ENCODE results near the gene RAVER2.

Gene RAVER2

GRCh38 chr1:64844175-64844574 is 99.3 kb downstream of the RAVER2 start:
- no peak overlapping the region for H3K4me3 ChIP-seq (ENCODE audit: low read length)
- no peak for TF ChIP-seq ZNF274 (IDR thresholded peaks at IDR 0.05; ENCODE audit: low read depth, low read length)

- TF ChIP-seq ZNF274 (IDR thresholded peaks at IDR 0.05; ENCODE audit: low read depth, low read length), result no peak
These were observed 99.7 kb downstream of the RAVER2 start for GRCh38 chr1:64844609-64845008.

GRCh38 chr1:64845831-64846425 is 101.1 kb downstream of the RAVER2 start:
- TF ChIP-seq ZNF274 (IDR thresholded peaks at IDR 0.05; ENCODE audit: low read depth, low read length), result no peak
- H3K4me3 ChIP-seq (ENCODE audit: low read length), result no peak overlapping the region

More at GRCh38 chr1:64844609-64845008, 99.7 kb downstream of the RAVER2 start:
- no peak overlapping the region for H3K4me3 ChIP-seq (ENCODE audit: low read length)

- TF ChIP-seq ZNF274 (IDR thresholded peaks at IDR 0.05; ENCODE audit: low read depth, low read length), result no peak
- H3K4me3 ChIP-seq (ENCODE audit: low read length), result no peak overlapping the region
These were observed 101.9 kb downstream of the RAVER2 start for GRCh38 chr1:64846573-64847430.

DNA sequence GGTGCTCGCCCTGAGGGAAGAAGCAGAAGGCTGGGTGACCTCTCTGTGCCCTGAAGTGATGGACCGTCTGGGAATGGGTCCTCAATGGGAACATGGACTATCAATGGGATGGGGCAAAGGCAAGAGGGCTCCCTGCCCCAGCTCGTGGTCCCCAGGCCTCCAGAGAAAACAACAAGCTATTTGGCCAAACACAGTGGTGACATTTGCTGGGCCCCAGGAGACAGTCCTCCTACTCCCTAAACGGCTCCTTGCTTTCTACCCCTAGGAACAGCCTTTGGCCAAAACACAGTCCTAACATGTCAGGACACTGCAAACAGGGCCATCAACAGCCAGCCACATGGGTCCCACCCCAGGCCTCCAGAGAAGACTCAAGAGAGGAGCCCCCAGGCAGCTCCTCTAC is 102.8 kb downstream of the RAVER2 start:
- no peak overlapping the region for H3K4me3 ChIP-seq (ENCODE audit: low read length)
- no peak for TF ChIP-seq ZNF274 (IDR thresholded peaks at IDR 0.05; ENCODE audit: low read depth, low read length)

DNA sequence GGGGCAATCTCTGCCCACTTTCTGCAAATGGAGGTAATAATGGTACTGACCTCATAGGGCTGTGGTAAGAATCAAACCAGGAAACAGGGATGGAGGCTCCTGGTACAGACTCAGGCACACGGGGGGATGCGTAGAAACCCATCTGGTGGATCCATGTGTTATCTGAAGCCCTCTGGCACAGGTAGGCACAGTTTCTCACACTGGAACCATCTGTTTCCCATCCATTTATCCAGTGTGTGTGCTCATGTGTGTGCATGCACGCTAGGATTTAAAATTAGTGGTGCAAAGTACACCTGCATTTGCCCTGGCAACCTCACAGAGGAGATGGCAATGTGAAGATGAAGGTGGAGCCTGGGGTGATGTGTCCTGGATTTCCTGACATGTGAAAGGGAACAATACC is 103.3 kb downstream of the RAVER2 start:
- TF ChIP-seq ZNF274 (IDR thresholded peaks at IDR 0.05; ENCODE audit: low read depth, low read length), result no peak

GRCh38 chr1:64848803-64849202 is 103.9 kb downstream of the RAVER2 start:
- no peak overlapping the region for H3K4me3 ChIP-seq (ENCODE audit: low read length)
- no peak for TF ChIP-seq ZNF274 (IDR thresholded peaks at IDR 0.05; ENCODE audit: low read depth, low read length)

More for the DNA sequence above, 103.3 kb downstream of the RAVER2 start:
- no peak overlapping the region for H3K4me3 ChIP-seq (ENCODE audit: low read length)

DNA sequence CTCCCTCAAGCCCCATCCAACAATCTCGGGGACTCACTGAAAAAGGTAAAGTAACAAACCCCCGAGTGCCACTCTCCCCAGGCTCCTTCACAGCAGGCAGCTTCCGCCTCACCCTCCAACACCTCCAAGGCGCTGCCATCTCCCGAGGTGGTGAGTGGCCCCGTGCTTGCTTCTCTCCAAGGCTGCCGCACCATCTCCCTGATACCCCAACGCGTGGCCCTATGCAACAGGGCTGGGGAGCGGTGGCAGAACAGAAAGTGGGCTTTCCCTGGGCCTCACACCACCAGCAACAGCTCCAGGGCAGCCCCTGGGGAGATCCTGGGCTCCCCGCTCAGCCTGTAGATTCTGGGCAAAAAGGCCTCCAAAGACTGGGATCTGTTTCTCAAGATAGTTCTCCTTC is 105.1 kb downstream of the RAVER2 start:
- no peak overlapping the region for H3K4me3 ChIP-seq (ENCODE audit: low read length)
- no peak for TF ChIP-seq ZNF274 (IDR thresholded peaks at IDR 0.05; ENCODE audit: low read depth, low read length)

- H3K4me3 ChIP-seq (ENCODE audit: low read length), result no peak overlapping the region
- no peak for TF ChIP-seq ZNF274 (IDR thresholded peaks at IDR 0.05; ENCODE audit: low read depth, low read length)
These were observed 106.0 kb downstream of the RAVER2 start for GRCh38 chr1:64850846-64851245.

GRCh38 chr1:64851664-64852063 is 106.8 kb downstream of the RAVER2 start:
- no peak for TF ChIP-seq ZNF274 (IDR thresholded peaks at IDR 0.05; ENCODE audit: low read depth, low read length)
- H3K4me3 ChIP-seq (ENCODE audit: low read length), result no peak overlapping the region

DNA sequence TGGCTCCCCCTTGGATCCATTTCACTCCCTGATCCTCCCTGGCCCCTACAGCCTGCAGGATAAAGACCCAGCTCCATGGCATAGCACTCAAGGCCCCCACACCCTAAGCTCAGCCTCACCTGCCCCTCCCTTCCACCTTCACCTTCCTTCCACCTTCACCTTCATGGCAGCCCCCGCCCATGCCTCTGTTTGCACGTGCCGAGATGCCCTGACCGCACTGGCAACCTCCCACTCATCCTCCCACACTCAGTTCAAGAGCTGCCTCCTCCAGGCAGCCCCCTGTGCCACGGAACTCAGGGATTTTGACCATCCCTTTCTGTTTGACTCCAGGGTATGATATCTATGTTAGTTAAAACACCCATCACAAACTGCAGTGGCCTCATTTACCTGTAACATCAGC is 109.8 kb downstream of the RAVER2 start:
- TF ChIP-seq ZNF274 (IDR thresholded peaks at IDR 0.05; ENCODE audit: low read depth, low read length), result no peak
- H3K4me3 ChIP-seq (ENCODE audit: low read length), result no peak overlapping the region

GRCh38 chr1:64855557-64855956 is 110.7 kb downstream of the RAVER2 start:
- no peak for TF ChIP-seq ZNF274 (IDR thresholded peaks at IDR 0.05; ENCODE audit: low read depth, low read length)
- H3K4me3 ChIP-seq (ENCODE audit: low read length), result no peak overlapping the region

- TF ChIP-seq ZNF274 (IDR thresholded peaks at IDR 0.05; ENCODE audit: low read depth, low read length), result no peak
- H3K4me3 ChIP-seq (ENCODE audit: low read length), result no peak overlapping the region
These were observed 111.7 kb downstream of the RAVER2 start for GRCh38 chr1:64856553-64856952.

- no peak for TF ChIP-seq ZNF274 (IDR thresholded peaks at IDR 0.05; ENCODE audit: low read depth, low read length)
- no peak overlapping the region for H3K4me3 ChIP-seq (ENCODE audit: low read length)
These were observed 112.5 kb downstream of the RAVER2 start for GRCh38 chr1:64857347-64857746.

- TF ChIP-seq ZNF274 (IDR thresholded peaks at IDR 0.05; ENCODE audit: low read depth, low read length), result no peak
- H3K4me3 ChIP-seq (ENCODE audit: low read length), result no peak overlapping the region
These were observed 116.7 kb downstream of the RAVER2 start for GRCh38 chr1:64861611-64862010.

All from GM08714 (cell line).